NCI-H1092 treated with DMSO at 0.1 percent for 48 hours (cell line): Measurements from ENCODE around the gene MCTP1.

Source experiments
- DNase-seq: peaks from one replicate; lab custom pipeline; 2025; lab: John Stamatoyannopoulos, UW

Gene MCTP1

GRCh38 chr5:95072281-95072680, 212.6 kb downstream of the MCTP1 start:
- DNase-seq, result no peak

DNA sequence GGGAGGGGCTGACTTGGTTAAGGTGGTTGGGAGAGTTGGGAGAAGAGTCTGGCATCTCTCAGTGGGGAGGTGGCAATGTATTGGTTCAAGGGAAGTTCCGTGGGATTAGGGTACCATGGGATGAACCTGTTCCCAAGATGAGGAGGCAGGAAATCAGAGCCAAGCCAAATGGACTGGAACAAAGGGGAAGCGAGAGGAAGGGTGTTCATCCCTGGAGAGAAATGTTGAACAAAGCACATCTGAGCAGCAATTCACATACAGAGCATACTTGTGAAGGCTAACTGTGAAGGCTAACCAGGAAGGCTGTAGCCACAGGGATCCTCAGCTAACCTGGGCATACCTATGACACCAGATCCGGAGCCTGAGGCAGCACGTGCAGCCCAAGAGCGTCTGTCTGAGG, 214.0 kb downstream of the MCTP1 start:
- DNase-seq, result no peak

GRCh38 chr5:95070453-95070852, 214.4 kb downstream of the MCTP1 start:
- DNase-seq, result no peak

- no peak for DNase-seq
These were observed 214.9 kb downstream of the MCTP1 start for GRCh38 chr5:95069948-95070347.

- DNase-seq, result no peak
These were observed 215.9 kb downstream of the MCTP1 start for GRCh38 chr5:95069021-95069420.

DNA sequence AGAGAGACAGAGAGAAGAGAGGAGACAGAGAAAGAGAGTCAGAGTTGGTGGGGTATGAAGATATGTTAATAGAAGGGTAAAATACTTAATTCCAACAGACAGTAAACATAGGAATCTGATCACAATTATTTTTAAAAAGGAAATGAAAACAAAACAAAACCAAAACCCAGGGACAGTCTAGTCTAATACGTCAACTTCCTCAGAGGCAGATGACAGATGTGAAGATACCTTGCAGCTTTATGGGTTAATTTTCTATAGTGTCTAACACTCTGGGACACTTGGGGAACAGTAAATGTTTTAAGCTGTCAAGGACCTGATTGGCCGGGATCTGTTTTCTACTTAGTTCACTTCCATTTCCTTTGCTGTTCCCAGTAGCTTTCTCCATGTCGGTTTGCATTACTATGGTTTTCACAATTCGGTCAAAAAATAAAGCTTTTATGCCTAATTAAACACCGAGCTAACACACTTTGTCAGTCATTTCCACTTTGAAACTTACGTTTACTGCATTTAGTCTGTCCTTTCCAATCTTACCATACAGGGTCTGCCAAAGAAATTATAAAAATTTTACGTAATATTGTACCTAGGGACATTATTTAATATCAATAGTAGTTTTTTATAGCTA, 216.5 kb downstream of the MCTP1 start:
- no peak for DNase-seq

DNA sequence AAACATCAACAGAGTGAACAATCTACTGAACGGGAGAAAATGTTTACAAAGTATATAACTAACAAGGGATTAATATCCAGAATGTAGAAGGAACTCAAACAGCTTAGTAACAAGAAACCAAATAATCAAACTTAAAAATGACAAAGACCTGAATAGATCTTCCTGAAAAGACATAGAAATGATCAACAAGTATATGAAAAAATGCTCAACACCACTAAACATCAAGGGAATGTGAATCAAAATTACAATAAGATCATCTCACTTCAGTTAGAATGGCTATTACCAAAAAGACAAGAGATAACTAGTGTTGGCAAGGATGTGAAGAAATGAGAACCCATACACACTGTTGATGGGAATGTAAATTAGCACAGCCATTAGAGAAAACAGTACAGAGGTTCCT, 218.8 kb downstream of the MCTP1 start:
- DNase-seq, result no peak

- no peak for DNase-seq
These were observed 221.4 kb downstream of the MCTP1 start for GRCh38 chr5:95063492-95063891.

DNA sequence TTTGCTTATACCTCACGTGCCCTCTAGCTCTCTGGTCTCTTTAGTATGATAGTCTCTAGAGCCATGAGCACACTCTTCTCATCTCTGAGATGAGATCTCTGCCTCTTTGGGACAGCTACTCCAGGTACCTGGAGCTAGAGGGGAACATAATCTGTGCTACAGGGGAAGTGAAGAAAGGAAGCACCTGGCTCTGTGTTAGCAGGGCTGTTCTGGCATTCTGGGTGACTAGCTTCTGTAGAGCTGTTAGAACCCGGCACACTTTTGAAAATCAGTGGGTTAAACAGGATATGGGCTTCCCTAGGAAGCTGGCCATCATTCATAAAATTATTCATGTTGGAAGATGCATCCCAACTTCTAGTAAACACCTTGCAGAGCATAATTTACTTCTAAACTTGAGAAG, 224.8 kb downstream of the MCTP1 start:
- DNase-seq, result no peak

- DNase-seq, result no peak
These were observed 225.3 kb downstream of the MCTP1 start for GRCh38 chr5:95059636-95060035.

DNA sequence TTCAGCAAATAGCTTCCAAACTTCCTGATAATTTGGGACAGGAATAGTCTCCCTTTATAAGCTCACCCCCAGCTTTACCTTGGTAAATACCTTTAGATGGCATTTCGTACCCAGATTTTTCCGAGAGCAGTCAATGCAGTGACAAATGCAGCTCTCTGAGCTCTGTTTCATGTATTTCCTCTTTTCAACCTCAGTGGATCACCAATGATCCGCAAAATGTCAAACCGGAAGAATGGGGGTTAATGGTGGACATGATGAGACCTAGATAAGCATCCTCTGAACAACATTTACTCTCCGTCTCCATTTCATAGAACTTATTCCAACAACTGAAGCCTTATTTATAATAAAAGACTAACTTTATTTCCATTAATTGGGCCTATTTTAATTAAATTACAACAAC, 227.3 kb downstream of the MCTP1 start:
- no peak for DNase-seq

- no peak for DNase-seq
These were observed 231.6 kb downstream of the MCTP1 start for GRCh38 chr5:95053253-95053652.

DNA sequence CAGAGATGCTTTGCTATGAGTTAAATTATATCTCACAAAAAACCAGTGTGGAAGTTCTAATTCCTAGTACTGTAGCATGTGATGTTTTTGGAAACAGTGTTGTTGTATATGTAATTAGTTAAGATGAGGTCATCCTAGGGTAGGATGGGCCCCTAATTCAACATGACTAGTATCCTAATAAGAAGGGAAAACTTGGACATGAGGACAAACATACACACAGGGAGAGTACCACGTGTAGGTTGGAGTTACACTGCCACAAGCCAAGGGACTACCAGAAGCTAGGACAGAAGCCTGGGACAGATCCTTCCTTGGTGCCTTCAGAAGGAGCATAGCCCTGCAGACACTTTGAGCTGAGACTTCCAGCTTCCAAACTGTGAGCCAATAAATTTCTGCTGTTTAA, 234.2 kb downstream of the MCTP1 start:
- no peak for DNase-seq

- no peak for DNase-seq
These were observed 236.3 kb downstream of the MCTP1 start for GRCh38 chr5:95048628-95049027.

DNA sequence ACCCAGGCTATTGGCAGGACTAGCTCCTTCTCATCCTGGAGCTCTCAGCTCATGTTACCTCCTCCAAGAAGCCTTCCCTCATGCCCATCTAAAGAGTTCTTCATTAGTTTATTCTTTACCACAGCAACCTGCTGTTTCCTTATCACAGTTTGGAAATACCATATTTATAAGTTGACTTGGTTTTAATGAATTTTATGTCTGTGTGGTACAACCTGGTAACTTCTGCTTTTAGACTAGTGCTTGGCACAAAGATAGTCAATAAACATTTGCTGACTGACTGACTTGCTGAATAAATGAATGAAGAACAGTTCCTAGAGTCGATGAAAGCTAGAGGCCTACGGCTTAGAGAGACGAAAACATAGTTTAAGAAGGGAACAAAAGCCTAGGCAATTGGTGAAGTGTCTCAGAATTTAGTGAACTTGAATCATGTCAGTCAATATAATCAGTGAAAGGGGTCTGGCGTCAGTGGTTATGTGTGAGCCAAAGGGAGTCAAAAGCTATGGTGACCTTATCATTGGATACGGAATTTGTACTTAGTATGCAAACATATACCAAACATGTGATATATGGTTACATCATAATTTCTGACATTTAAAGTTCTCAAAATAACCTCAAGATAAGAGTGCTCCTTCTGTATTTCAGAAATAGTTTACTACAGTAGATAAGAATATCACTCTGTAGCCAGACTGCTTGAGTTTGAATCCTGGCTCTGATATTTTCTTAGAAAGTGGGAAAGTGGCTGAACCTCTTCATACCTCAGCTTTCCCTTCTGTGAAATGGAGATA, 239.5 kb downstream of the MCTP1 start:
- DNase-seq, result no peak

GRCh38 chr5:95044096-95044495, 240.8 kb downstream of the MCTP1 start:
- no peak for DNase-seq

GRCh38 chr5:95043648-95044047, 241.2 kb downstream of the MCTP1 start:
- no peak for DNase-seq

GRCh38 chr5:95043234-95043633, 241.7 kb downstream of the MCTP1 start:
- DNase-seq, result no peak

DNA sequence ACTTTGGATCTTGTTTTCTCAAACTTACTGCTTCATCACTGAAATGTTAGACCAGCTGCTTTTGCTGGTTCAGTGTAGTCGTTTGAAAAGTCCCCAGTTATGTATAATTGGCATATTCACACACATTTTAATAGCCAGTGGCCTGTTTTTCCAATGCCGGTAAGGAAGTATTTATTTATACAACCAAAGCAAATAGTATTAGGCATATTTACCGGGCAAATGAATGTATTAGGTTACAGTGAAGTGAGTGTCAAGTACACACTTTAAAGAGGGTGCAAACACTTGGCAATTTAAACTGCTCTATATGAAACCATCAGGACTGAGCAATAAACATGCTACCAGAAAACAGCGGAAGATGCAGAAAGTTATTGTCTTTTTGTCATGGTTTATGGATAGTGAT, 242.9 kb downstream of the MCTP1 start:
- DNase-seq, result peak; percentile 60

DNA sequence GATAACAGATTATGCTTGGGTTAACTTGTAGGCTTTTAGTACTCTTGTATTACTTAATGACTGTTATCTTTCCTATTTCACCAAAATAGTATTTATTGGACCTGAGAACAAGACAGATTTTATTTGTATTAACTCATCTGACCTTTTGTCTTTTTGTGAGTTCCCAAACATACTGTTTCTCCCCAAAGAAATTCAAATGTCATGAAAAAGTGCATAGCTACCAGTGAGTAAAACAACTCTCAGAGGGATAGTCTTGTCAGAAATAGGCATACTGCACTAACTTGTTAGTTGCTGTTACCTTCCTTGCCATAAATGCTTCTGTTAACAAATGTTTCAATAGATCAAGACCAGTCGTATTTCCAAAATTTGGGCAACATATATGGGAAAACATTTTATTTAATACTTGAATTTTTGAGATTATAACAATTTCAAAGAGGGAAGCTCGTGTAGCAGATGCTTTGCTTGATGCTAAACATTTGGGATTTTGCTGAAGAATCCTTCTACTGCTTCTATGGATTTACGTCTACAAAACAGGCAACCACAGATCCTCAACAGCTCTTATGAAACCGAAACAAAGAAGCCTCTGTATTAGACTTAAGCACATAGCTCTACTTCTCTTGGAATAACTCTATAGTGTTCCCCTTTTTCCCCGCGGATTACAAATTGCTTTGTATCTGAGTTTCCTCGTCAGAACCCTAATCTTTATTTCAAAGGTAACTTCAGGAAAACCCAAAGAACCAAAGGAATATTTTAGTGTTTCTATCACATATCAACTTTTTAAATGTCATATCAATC, 248.8 kb downstream of the MCTP1 start:
- no peak for DNase-seq

GRCh38 chr5:95032801-95033200, 252.1 kb downstream of the MCTP1 start:
- DNase-seq, result no peak

- DNase-seq, result no peak
These were observed 255.1 kb downstream of the MCTP1 start for GRCh38 chr5:95029569-95030366.
